Transverse colon (tissue), 4 donors: Measurements from ENCODE around the gene EPOP.

Experiments
- POLR2A ChIP-seq: fragments of 450-650 bp; IDR thresholded peaks from one replicate; pipeline ENCODE4 v1.6.1; 2016; ENCODE audit warnings: antibody characterized with exemption, mild to moderate bottlenecking, moderate library complexity
- POLR2AphosphoS5 ChIP-seq, 3 donors: sonication (generic); formaldehyde crosslinking; IDR thresholded peaks; one replicate each; pipeline ENCODE4 v1.6.1; 2016; ENCODE audit warnings: antibody characterized with exemption in 3 of 3
- TF ChIP-seq, protein P1 (sequence below), 5 experiments: fragments of 200-600 bp in 3 of 5; fragments of 450-650 bp in 2 of 5; sonication (generic) in 3 of 5; IDR thresholded peaks; 1 replicate in 2 of 5; 2 replicates in 3 of 5; pipeline ENCODE4 v1.5.1; 2016 to 2017; ENCODE audit warnings: antibody characterized with exemption in 5 of 5, inconsistent platforms in 3 of 5, mild to moderate bottlenecking in 2 of 5, moderate library complexity in 1 of 5

DNA sequence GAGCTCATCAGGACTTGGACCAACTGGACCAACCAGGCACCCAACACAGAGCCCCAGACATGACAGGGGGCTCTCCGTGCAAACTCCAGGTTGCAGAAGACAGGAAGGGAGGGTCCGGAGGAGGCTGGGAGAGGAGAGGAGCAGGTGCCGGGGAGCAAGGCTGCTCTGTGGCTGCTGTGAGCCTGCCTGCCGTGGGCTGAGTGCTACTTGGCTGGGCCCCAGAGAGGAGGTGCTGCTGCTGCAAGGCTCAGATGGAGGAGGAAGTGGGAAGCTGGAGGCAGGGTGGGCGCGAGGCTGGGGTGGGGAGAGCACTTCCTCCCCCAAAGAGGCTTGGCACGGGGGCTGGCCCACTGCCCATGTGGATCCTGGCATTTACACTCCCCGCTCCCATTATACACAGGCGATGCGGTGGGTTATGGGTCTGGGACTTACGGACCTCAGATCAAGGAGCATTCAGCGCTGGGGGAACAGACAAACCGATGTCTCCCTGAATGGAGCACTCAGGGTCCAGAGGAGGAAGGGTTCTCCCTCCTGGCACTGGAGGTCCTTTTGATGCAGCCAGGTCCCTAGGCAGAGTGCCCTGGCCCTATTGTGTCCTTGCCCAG lies 15.9 kb downstream of the EPOP start:
- TF ChIP-seq, protein P1, sequence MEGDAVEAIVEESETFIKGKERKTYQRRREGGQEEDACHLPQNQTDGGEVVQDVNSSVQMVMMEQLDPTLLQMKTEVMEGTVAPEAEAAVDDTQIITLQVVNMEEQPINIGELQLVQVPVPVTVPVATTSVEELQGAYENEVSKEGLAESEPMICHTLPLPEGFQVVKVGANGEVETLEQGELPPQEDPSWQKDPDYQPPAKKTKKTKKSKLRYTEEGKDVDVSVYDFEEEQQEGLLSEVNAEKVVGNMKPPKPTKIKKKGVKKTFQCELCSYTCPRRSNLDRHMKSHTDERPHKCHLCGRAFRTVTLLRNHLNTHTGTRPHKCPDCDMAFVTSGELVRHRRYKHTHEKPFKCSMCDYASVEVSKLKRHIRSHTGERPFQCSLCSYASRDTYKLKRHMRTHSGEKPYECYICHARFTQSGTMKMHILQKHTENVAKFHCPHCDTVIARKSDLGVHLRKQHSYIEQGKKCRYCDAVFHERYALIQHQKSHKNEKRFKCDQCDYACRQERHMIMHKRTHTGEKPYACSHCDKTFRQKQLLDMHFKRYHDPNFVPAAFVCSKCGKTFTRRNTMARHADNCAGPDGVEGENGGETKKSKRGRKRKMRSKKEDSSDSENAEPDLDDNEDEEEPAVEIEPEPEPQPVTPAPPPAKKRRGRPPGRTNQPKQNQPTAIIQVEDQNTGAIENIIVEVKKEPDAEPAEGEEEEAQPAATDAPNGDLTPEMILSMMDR (IDR thresholded peaks at IDR 0.05): no peak
- TF ChIP-seq POLR2AphosphoS5 (IDR thresholded peaks at IDR 0.05) (no peak), POLR2A (no peak)
